IPS DF 4.7 (cell line): ENCODE results near the gene TNNC1.

Source experiments
- DNase-seq: peaks from one replicate; pipeline ENCODE4 v3.0.0-alpha.2; 2013; ENCODE audit warnings: low spot score; ENCODE audit errors: extremely low read depth

TNNC1 gene

DNA sequence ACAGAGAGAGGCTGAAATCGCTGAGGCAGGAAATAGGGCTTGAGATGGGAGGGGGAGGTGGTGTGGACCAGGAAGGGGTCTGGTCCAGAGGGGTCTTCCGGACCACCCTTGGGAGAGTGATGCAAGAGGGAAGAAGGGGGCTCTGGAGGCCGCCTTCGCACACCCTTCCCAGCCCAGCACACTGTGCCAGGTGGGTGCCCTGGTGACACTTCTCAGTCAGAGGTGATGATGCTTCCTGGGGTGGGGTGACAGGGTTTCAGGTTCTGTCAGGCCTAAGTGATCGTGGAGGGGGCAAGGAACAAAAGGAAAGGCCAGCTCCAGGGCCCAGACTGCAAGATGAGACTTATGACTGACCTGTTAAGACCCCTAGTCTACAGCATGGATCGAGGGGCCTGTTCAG is 21.6 kb downstream of the TNNC1 start:
- DNase-seq, result no peak

GRCh38 chr3:52431459-52432223 is 22.2 kb downstream of the TNNC1 start:
- no peak for DNase-seq

DNA sequence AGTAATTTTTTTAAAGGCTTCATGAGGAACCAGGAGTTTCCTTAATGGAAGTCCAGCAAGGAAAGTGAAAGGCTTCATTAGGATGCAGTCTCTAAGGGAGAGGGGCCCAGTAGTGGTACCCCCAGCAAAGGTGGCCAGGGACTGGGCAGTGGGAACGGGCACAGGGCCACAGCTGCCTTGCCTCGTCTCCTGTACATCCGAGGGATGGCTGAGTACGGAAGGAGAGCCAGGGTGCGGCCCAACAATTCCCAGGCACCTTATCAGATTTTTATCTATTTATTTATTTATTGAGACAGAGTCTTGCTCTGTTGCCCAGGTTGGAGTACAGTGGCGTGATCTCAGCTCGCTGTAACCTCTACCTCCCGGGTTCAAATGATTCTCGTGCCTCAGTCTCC is 23.4 kb downstream of the TNNC1 start:
- no peak for DNase-seq

GRCh38 chr3:52429779-52430415 is 23.9 kb downstream of the TNNC1 start:
- DNase-seq, result no peak

DNA sequence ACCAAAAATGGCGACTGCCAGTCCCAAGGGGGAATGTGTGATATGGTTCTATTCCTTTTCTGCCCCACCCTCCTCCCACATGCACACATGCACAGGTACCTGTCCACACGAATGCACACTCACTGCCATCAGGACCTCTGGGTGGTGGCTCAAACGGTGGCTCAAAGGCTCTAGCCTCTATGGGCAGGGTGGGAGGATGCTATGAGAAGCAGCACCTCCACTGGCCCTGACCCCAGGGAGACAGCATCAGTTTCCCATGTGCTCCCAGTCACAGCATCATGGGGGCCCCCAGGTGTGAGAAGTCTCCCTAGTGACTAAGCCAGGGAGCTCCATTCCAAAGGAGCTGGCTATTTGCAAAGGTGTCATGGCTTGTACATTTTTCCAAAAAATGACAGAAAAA is 24.8 kb downstream of the TNNC1 start:
- no peak for DNase-seq

GRCh38 chr3:52428151-52429005 is 25.5 kb downstream of the TNNC1 start:
- DNase-seq, result no peak

- no peak for DNase-seq
Observed at GRCh38 chr3:52423173-52423572, 30.7 kb downstream of the TNNC1 start.

GRCh38 chr3:52422669-52423068 is 31.2 kb downstream of the TNNC1 start:
- no peak for DNase-seq

DNA sequence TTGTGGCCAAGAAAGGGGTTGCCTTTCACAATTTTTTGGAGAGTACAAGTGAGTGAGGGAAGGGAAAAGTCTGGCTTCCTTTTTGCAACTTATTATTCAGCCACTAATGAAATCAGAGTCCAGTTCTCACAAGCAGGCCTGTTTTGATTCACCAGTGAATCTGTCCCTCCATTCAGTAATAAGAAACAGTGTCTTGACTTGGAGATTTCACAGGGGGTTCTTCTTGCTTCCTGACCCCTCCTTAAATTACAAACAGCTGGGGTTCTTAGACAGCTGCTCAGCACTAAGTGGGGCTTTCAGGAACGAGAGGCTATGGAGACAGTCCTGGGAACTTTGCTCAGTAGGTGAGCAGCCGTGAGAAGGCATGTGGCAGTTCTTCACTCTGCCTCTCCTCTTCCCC is 33.5 kb downstream of the TNNC1 start:
- DNase-seq, result no peak

DNA sequence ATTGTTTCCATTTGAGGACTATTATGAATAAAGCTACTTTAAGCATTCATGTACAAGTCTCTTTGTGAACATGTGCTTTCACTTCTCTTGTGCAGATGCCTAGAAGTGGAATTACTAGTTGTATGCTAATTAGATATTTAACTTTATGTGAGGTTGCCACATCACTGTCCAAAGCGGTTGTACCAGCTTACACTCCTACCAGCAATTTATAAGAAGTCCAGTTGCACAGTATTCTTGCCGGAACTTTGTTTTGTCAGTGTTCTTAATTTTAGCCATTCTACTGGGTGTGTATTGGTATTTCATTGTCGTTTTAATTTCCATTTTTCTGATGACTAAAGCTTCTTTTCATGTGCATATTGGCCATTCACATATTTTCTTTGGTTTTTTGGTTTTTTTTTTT is 38.0 kb downstream of the TNNC1 start:
- no peak for DNase-seq

GRCh38 chr3:52408466-52408865 is 45.4 kb downstream of the TNNC1 start:
- no peak for DNase-seq

- DNase-seq, result no peak
Observed at GRCh38 chr3:52407779-52408178, 46.1 kb downstream of the TNNC1 start.

DNA sequence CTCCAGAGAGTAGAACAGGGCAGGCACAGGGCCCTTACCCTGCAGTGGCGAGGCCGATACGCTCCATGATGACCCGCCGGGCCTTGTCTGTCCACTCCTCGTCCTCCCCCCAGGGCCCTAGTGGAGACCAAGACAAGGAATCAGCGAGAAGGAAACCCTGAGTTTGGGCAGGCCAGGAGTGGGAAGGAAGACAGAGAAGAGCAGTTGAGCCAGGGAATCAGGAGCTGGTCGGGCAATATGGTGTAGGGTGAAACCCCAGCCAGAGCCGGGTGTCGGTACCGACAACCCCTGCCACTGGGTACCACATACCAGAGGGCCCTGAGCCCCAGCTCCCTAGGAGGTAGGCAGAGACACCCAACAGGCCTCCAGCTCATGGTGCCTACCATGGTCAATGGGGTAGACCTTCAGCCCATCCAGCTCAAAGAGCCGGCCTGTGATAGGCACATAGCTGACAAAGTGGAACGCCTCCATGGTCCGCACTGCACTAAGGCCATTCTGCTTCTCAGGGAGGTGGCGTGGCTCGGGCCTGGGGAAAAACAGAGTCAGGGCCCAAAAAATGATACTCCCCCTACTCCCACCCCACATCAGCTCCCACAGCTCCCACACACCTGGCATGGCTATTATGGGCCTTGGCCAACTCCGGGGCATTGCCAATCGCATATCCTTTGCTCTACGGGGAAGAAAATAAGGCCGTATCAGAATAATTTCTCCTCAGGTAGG is 46.9 kb downstream of the TNNC1 start:
- DNase-seq, result no peak

- DNase-seq, result no peak
Observed at GRCh38 chr3:52406231-52406661, 47.6 kb downstream of the TNNC1 start.

DNA sequence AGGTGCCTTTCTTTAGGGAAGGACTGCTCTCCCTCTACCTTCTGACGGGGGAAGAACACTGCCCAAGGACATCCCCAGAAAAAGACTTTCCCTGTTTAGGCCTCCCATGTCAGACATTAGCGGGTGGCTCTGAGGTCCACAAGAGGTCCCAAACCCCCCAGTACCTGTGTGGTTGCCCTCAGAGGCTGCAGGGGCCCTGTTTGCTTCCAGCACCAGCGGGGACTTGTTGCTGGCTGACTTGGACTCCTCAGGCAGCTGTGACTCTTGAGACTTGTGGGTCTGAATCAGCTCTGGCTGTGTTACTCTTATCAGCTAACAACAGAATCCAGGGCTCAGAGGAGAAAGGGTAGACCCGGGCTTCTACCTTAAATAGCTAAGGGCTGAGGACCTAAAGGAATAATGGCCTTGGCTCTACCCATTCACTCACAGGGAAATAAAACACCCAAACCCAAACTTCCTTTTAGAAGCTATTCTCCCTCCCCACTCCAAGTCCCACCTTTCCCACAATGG is 48.2 kb downstream of the TNNC1 start:
- DNase-seq, result no peak

- DNase-seq, result no peak
Observed at GRCh38 chr3:52405066-52405465, 48.8 kb downstream of the TNNC1 start.

DNA sequence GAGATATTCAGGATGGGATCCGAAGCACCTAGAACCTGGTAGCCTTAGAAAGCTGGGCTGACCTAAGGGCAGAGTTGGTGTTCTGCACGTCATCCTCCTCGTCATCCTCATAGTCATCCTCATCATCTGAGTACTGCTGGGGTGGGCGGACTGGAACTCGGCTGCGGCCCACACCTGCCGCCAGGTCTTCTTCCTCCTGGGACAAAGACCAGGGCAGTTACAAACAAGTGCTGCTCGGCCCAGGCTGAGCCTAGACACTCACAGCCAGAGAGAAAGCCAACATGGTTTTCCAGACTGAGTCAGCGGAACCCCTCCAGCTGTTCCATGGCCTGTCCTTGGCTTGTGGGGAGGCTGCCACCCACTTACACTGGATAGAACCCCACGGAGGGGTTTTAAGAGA is 49.5 kb downstream of the TNNC1 start:
- DNase-seq, result no peak

DNA sequence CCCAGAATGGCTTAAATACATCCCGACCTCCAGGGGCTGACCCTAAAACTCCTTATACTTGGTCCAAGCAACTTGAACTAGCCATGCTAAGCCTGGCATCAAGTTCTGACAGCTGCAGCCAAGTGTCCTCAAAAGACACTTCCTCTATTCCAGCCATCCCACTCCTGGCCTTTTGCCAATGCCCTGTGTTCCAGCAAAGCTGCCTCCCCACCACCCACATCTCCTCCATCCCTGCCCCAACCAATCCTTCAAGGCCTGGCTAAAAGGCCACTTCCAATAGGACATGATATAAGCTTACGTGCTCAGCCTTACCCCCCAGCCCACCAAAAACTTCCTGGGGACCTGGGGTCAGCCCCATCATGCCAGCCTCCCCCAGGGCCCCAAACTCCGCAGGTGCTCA is 49.9 kb downstream of the TNNC1 start:
- DNase-seq, result no peak

DNA sequence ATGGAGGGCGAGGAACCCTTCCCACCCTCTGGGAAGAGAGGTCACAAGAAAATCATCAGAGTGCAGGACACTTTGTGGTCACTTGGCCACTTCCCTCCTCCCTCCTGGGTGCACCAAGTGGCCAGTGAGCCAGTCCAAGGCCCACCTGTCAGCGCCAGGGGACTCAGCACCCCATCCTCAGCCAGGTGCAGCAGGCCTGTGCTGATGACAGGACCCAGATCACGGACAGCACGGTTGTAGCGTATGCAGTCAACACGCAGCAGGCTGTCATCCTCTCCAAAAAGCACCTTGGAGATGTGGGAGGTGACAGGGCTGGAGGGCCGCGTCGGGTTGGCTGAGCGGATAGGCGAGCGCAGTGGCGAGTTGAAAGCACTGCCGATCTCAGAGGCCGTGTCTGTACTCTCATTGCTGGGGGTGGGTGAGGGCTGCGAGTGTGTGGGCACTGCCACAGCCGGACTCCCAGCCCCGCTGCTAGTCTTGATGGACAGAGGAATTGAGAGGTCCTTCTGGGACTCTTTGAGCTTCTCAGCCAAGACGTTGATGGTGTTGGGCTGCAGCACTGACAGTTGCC is 50.5 kb downstream of the TNNC1 start:
- no peak for DNase-seq

- DNase-seq, result no peak
Observed at GRCh38 chr3:52402706-52403270, 51.1 kb downstream of the TNNC1 start.

- no peak for DNase-seq
Observed at GRCh38 chr3:52402101-52402521, 51.7 kb downstream of the TNNC1 start.
